ENCODE results near the gene ERFL. TPM values are rescaled to one million over a fixed set of nuclear protein-coding genes. Genes with fewer than 3 reads are reported as not detected.

The ERFL gene
- total and polyA plus RNA-seq, 2 of the 4 experiments (the other 2 are of a cell fraction), result not detected

DNA sequence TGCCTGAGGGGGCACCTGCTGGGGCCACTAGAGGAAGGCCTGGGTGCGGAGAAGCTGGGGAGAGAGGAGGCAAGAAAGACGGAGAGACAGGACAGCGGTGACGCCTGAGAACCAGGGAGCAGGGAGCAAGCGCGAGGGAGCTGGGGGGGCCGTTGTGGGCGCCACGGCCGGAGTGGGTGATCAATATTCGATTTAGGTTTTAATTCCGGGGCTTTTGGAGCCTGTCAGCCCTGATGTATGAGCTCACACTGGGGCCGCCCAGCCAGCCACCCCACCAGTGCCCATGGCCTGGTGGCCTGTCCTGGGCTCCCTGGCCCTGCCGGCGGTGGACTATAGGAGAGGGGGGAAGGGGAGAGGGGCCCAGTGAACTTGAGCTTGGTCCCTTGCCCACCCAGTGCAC, 8.7 kb upstream of the ERFL start:
- no peak overlapping the region for H4K5ac ChIP-seq (ENCODE audit: low read depth, low read length)
- peaks cover 12% of the 10 kb centered on the region for H3K4me1 ChIP-seq (ENCODE audit: control insufficient read depth, insufficient read depth, low read length)
- H3K4me3 ChIP-seq (ENCODE audit: insufficient read depth, low read depth, low read length), result no peak overlapping the region
- H2BK20ac ChIP-seq (ENCODE audit: low read depth, low read length), result no peak overlapping the region
- no peak overlapping the region for H2BK5ac ChIP-seq (ENCODE audit: low read depth, low read length, poor library complexity, severe bottlenecking)
- peaks cover 44% of the 10 kb centered on the region for H3K27me3 ChIP-seq (ENCODE audit: control insufficient read depth, insufficient read depth, low read length)
- no peak overlapping the region for H3K27ac ChIP-seq (ENCODE audit: insufficient read depth, low read length)
- no peak overlapping the region for H4K8ac ChIP-seq (ENCODE audit: low read depth in 2 of 2, low read length in 2 of 2)
- H2AK5ac ChIP-seq (ENCODE audit: low read depth, low read length), result no peak overlapping the region
- H2BK15ac ChIP-seq (ENCODE audit: low read depth, low read length), result no peak overlapping the region
- no peak overlapping the region for H3K14ac ChIP-seq (replicated peaks; ENCODE audit: low read depth, low read length)
- H3K56ac ChIP-seq (ENCODE audit: extremely low read depth, insufficient read depth, low read length), result no peak overlapping the region
- no peaks in the 10 kb centered on the region for H3K36me3 ChIP-seq (ENCODE audit: control insufficient read depth, insufficient read depth, low read length)
- no peak overlapping the region for H3K4ac ChIP-seq (ENCODE audit: low read depth, low read length)
- in situ Hi-C loops (cut with MboI; ENCODE audit: low sequenced_read_pairs), result no loop called here
- H3K23ac ChIP-seq (ENCODE audit: low read depth, low read length), result no peak overlapping the region
- ChIA-PET CTCF (interaction anchor here (0.6 to 1.2 kb wide), 2 partner anchors 15 to 63 kb away, joined by 3 to 4 read pairs; no protein-coding TSS in a partner anchor), POLR2A (ENCODE audit: unreplicated experiment) (no interaction called here)
- H3K9me3 ChIP-seq (ENCODE audit: control insufficient read depth, insufficient read depth, low read length), result no peaks in the 10 kb centered on the region
- no peak overlapping the region for H2BK120ac ChIP-seq (ENCODE audit: low read depth, low read length)
- no TSS peak for BruUV-seq (replicated peaks)
- H3K4me2 ChIP-seq (ENCODE audit: low read depth, low read length), result no peak overlapping the region
- DNase-seq (no peak), ATAC-seq (ENCODE audit: low read depth) (no peak)
- dilution Hi-C loops (cut with HindIII; ENCODE audit: low sequenced_read_pairs, unreplicated experiment), result no loop called here
- WGBS, 2 experiments (ENCODE audit: extremely low coverage in 2 of 2, insufficient read length in 1 of 2), result 70% methylated on average over 4 of the region's 15 CpGs; no CpG with 5 or more reads in 1 of the 2 experiments
- TF ChIP-seq NFE2L2 (IDR thresholded peaks at IDR 0.05; ENCODE audit: low read depth, low read length) (no peak), CHD1 (IDR thresholded peaks at IDR 0.05; ENCODE audit: low read depth, low read length) (no peak), SMC3 (IDR thresholded peaks at IDR 0.05; ENCODE audit: low read depth, low read length) (no peak), RAD21 (IDR thresholded peaks at IDR 0.05; ENCODE audit: low read length) (no peak), RCOR1 (IDR thresholded peaks at IDR 0.05; ENCODE audit: insufficient replicate concordance, low read length) (no peak), BHLHE40 (IDR thresholded peaks at IDR 0.05; ENCODE audit: low read depth, low read length) (no peak), RFX5 (IDR thresholded peaks at IDR 0.05; ENCODE audit: low read depth, low read length) (no peak)
- TF ChIP-seq, protein P1, sequence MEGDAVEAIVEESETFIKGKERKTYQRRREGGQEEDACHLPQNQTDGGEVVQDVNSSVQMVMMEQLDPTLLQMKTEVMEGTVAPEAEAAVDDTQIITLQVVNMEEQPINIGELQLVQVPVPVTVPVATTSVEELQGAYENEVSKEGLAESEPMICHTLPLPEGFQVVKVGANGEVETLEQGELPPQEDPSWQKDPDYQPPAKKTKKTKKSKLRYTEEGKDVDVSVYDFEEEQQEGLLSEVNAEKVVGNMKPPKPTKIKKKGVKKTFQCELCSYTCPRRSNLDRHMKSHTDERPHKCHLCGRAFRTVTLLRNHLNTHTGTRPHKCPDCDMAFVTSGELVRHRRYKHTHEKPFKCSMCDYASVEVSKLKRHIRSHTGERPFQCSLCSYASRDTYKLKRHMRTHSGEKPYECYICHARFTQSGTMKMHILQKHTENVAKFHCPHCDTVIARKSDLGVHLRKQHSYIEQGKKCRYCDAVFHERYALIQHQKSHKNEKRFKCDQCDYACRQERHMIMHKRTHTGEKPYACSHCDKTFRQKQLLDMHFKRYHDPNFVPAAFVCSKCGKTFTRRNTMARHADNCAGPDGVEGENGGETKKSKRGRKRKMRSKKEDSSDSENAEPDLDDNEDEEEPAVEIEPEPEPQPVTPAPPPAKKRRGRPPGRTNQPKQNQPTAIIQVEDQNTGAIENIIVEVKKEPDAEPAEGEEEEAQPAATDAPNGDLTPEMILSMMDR (conservative IDR thresholded peaks at IDR 0.05; ENCODE audit: low read depth, low read length), result no peak
- no peaks in the 10 kb centered on the region for H3K9me1 ChIP-seq (ENCODE audit: insufficient read depth, low read length)
- H3K18ac ChIP-seq (ENCODE audit: low read depth, low read length), result no peak overlapping the region
- no peak overlapping the region for H3K9ac ChIP-seq (ENCODE audit: low read depth, low read length)
- intact Hi-C loops (cut with micrococcal nuclease), result no loop called here
- H4K20me1 ChIP-seq (ENCODE audit: insufficient read depth, low read length), result peaks cover 4% of the 10 kb centered on the region
- peak overlapping the region; percentile 31 for H2AK9ac ChIP-seq (replicated peaks; ENCODE audit: low read depth, low read length, poor library complexity)
- no peak overlapping the region for H4K91ac ChIP-seq (ENCODE audit: insufficient read depth, low read depth, low read length)
- H2AFZ ChIP-seq (replicated peaks; ENCODE audit: low read length, poor library complexity), result no peak overlapping the region
- no peaks in the 10 kb centered on the region for H3K79me1 ChIP-seq (ENCODE audit: low read depth in 1 of 2, low read length in 2 of 2)

Data from IMR-90 (cell line).